Measurements from ENCODE around the gene DCAF11. TPM values are rescaled to one million over a fixed set of nuclear protein-coding genes. Genes with fewer than 3 reads are reported as not detected.

The DCAF11 gene
- total and polyA plus RNA-seq, 2 of the 13 experiments (the other 11 are each of a cell fraction or from before 2014, with no cell fraction given), result 150 to 257 TPM

DNA sequence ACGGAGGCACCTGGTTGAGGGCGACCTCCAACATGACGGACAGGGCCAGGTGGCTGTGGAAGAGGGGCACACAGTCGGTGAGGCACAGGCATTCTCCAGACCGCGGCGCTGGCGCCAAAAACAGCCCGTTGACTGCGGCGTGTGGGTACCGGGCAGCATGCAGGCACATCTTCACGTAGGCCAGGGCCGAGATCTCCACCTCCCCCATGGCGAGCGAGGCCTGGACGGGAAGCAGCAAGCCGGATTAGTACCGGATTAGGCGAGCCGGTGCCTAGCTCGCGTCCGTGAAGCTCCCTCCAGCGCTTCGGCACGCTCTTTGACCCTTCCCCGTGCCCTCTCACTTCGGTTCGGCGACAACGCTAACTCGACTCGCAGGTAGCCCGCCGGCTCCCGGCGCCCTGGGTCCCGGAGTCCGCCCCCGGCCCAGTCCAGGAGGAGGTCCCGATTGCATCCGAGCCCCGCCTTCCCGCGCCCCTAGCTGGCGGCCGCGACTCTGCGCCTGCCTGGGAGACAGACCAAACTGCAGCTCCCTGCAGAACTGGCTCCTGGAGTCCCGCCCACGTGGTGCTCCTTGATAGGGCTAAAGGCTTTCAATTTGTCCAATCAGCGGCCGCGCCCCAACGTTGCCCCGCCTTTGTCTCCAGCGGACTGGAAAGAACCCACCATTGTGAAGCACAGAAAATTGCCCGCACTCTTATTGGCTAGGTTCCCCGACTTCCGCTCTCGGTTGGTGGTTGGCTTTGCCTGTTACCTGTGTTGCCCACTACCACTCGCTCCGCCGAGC, 26.7 kb downstream of the DCAF11 start, which contains the start of gene EMC9 (continued):
- TF ChIP-seq BRD4 (CRISPR knock-in tag; IDR thresholded peaks at IDR 0.05), result peak; percentile 96
- no peak for TF ChIP-seq ZNF589 (CRISPR knock-in tag; conservative IDR thresholded peaks at IDR 0.05)
- TF ChIP-seq ZNF224 (CRISPR knock-in tag; IDR thresholded peaks at IDR 0.05), result no peak
- TF ChIP-seq ZNF724P (CRISPR knock-in tag; IDR thresholded peaks at IDR 0.05; ENCODE audit: borderline replicate concordance), result peak; percentile 95
- TF ChIP-seq ZNF318 (CRISPR knock-in tag; IDR thresholded peaks at IDR 0.05), result peak; percentile 64; the same call in 1 of the 2 replicates
- TF ChIP-seq SUZ12 (IDR thresholded peaks at IDR 0.05; ENCODE audit: low read depth, low read length), result no peak
- TF ChIP-seq, protein P1, sequence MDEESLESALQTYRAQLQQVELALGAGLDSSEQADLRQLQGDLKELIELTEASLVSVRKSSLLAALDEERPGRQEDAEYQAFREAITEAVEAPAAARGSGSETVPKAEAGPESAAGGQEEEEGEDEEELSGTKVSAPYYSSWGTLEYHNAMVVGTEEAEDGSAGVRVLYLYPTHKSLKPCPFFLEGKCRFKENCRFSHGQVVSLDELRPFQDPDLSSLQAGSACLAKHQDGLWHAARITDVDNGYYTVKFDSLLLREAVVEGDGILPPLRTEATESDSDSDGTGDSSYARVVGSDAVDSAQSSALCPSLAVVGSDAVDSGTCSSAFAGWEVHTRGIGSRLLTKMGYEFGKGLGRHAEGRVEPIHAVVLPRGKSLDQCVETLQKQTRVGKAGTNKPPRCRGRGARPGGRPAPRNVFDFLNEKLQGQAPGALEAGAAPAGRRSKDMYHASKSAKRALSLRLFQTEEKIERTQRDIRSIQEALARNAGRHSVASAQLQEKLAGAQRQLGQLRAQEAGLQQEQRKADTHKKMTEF (CRISPR knock-in tag; IDR thresholded peaks at IDR 0.05), result peak; percentile 95
- peak; percentile 88; the same call in 1 of the 2 replicates for TF ChIP-seq ZNF34 (CRISPR knock-in tag; IDR thresholded peaks at IDR 0.05; ENCODE audit: borderline replicate concordance)
- TF ChIP-seq ZNF557 (CRISPR knock-in tag; IDR thresholded peaks at IDR 0.05), result peak; percentile 95
- TF ChIP-seq PATZ1 (CRISPR knock-in tag; IDR thresholded peaks at IDR 0.05), result peak; percentile 78; the same call in 1 of the 2 replicates
- TF ChIP-seq KLF12 (CRISPR knock-in tag; IDR thresholded peaks at IDR 0.05; ENCODE audit: borderline replicate concordance), result no peak; the same call in 1 of the 2 replicates
- peak; percentile 76 for TF ChIP-seq ZNF777 (CRISPR knock-in tag; IDR thresholded peaks at IDR 0.05)
- TF ChIP-seq ZNF232 (CRISPR knock-in tag; IDR thresholded peaks at IDR 0.05; ENCODE audit: borderline replicate concordance), result peak; percentile 90
- TF ChIP-seq TIGD3 (CRISPR knock-in tag; IDR thresholded peaks at IDR 0.05; ENCODE audit: borderline replicate concordance), result peak; percentile 96; the same call in 1 of the 2 replicates
- TF ChIP-seq BRCA1 (CRISPR knock-in tag; IDR thresholded peaks at IDR 0.05), result no peak; the same call in none of the 2 replicates
- TF ChIP-seq MLLT10 (CRISPR knock-in tag; IDR thresholded peaks at IDR 0.05), result peak; percentile 64; the same call in 1 of the 2 replicates
